GM23248 (cell line): ENCODE measurements around the gene PKD1L1.

Source experiments
- EZH2 ChIP-seq: fragments of 200-600 bp; sonication (generic); IDR thresholded peaks from 2 replicates; pipeline ENCODE4 v1.6.1; 2018; ENCODE audit warnings: antibody characterized with exemption, mild to moderate bottlenecking; ENCODE audit not compliant: insufficient read depth, poor library complexity, severe bottlenecking
- EZH2phosphoT487 ChIP-seq: fragments of 200-600 bp; sonication (generic); IDR thresholded peaks from 2 replicates; pipeline ENCODE4 v1.6.1; 2018; ENCODE audit warnings: antibody characterized with exemption, moderate library complexity, mild to moderate bottlenecking, low read depth; ENCODE audit not compliant: insufficient read depth

DNA sequence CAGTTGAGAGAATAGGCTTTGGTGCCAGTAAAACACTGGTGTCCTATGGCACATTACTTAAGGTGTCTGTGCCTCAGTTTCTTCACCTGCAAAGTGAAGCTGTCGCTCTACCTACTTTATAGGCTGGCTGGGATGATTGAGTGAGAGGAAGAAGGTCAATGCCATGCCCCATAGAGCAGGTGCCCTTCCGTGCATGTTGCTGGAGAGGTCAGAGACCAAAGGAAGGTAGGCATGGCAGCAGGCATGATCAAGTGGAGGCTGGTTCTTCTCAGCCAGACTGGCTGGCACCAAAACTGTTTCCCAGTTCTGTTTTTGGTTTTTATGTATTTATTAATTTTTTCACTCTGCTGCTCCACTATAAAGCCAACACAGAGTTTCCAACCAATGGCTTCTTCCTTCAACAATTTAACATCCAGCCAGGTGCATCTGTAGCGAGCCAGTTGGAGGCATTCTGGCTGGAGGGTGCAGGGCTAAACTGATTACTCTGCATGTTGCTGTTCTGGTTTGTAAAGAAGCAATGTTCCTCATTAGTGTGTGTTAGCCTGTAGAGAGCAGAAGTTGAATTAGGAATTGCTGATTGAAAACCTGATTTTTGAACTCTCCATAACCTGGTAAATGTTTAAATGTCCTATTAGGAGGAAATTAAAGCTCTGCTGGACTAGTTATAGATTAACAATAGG, 222.1 kb downstream of the PKD1L1 start:
- TF ChIP-seq EZH2, result no peak
- TF ChIP-seq EZH2phosphoT487, result no peak
